Inflammatory macrophage (primary cell): ENCODE data around the gene SMPD3.

Experiments used
- DNase-seq, 2 donors: peaks; one replicate each; pipeline ENCODE4 v3.0.0-alpha.2; 2020 to 2022

SMPD3 gene

DNA sequence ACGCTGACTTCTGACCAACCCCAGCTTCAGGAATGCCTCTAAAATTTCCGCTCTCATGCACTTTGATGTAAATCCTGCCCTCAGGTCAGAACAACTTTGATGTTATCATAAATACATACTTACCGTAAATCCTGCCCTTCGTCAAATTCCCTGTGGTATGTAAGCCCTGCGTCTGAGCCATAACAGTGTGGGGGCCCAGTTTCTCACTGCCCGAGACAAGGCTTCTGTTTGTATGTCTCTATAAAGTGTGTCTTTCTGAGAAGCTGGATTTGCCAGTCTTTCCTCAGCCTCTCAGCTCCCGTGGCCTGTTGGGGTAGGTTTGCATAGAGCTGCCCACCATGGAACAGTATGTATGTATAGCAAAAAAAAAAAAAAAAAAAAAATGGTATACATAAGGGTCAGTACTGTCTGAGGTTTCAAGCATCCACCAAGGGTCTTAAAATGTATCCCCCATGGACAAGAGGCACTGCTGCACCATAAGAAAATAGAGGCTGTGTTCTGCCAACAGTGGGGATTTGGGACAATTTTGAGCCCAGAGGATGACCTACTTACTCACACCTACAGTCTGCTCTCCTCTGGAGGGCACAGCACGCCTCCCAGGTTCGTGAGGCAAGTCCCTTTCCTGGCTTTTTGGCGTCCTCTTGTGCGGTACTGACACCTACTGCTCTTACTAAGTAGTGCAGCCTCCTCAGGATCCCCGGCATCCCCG lies 120.0 kb downstream of the SMPD3 start:
- peak; percentile 83 to 87 for DNase-seq

DNA sequence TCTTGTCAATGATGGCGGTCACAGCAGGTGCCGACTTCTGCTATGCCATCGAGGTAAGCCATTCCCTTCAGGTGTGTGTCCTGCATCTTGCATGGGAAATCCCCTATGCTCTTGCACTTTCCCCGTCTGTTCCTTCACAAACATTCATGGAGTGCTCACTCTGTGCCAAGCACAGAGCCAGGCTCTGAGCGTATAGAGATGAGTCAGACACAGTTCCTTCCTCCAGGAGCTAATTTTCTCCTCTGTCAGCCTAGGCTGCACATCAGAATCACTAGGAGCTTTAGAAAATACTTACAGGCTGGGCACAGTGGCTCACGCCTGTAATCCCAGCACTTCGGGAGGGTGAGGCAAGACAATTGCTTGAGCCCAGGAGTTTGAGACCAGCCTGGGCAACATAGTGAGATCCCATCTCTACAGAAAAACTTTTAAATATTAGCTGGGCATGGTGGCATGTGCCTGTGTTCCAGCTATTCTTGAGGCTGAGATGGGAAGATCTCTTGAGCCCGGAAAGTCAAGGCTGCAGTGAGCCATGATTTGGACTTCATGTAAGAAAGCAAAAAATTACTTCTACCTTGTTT lies 123.4 kb downstream of the SMPD3 start:
- no peak for DNase-seq

GRCh38 chr16:68324336-68324735 lies 124.0 kb downstream of the SMPD3 start:
- DNase-seq, result no peak

DNA sequence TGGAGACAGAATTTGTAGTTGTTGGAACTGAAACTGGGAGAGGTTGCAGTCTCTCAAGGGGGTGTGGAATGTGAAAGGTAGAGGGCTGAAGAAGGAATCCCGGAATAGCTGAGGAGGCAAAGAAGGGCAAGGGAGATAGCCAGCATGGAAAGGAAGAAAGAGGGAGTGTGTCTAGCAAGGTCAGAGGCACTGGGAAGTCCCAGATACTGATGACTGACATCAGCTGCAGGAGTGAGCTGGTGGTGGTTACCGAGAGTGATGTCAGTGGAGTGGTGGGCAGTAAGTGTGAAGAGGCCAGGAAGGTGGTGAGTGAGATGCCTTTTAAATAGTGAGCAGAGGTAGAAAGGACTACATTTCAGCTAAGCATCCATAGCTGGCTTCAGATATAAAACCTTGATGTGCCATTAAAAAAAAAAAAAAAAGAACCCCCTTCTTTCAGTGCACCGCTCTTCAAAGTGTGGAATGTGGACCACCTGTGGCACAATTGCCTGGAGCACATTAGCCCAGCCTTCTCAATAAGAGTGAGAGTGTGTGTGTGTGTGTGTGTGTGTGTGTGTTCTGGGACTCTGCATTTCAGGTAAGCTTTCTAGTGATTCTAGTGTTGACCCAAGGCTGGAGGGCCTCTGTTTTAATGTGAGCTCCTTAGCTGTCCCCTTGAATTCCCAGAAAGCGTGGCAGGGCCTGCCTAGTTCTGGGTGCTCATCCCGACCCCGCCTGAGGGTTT lies 129.0 kb downstream of the SMPD3 start:
- no peak for DNase-seq

DNA sequence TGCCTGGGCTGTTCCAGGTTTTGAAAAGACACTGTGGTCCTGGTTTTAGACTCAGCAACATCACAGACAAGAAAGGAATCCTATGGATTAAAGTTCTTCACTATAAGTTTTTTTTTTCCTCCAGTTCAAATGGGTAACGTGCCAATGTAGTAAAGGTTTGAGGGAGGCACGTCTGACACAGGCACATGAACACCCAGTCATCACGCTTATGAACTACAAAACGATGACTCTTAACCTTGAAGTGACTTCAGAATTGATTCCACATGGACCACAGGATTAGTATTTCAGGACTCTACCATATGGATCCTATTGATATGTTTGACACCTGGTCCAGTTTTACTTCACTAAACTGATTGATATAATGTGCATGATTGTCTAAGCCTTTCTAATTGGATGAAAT lies 135.2 kb downstream of the SMPD3 start:
- no peak for DNase-seq

DNA sequence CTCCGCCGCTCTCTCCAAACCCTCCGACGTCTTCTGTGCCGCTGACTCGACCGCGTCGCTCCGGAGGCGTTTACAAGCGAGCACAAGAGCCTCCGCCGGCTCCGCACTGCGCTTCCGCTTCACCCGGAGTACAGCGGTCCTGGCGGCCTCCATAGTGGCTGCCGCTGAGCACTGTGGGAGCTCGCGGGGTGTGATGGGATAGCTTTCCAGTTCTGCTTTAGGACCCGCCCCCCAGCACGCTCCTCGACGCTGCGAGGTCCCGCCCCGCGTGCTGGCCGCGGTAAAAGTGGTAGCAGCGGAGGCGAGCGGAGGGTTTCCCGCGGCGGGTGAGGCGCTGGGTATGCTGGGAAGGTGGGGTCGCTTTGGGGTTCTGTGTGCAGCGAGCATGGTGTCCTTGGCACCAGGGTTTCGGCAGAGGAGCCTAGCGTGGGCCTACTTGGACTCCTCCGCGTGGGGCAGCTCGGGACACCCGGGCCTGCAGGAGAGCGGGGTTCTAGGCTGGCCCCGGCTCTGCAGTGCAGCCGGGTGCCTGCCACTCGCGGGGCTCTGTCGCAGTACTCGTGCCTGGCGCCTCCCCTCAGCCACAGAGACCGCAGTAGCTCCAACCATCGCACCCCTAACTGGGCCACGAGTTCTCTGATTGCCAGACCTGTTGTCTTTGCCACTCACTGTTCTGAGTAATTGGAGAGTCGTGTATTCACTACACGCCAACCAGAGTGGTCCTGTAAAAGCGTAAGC lies 137.4 kb downstream of the SMPD3 start, which contains the start of the genes PRMT7 and SLC7A6OS:
Gene PRMT7, plus strand, starts transcription at position 246 of the 738 bp plus-strand sequence. CDS start 4,961 bp downstream, outside the sequence.
Gene SLC7A6OS, minus strand, starts transcription at position 173 of the 738 bp plus-strand sequence. Its CDS starts 20 bp downstream, at position 153.
- DNase-seq, result peak; percentile 92 to 95

DNA sequence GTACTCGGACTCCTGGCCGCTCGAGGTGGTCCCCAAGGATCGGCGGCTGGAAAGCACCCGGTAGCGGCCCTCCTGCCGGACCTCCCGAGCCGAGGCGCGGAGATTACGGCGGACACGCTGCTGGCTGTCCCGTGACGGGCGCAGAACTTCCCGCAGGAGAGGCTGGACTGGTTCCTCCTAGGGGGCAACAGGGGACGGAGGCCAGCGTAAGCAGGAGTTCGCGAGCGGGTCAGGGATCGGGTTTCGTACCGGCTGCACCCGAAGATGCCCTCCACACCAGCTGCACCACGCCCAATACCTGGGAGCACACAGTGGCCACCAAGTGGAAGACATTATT lies 137.9 kb downstream of the SMPD3 start:
- DNase-seq, result peak in 1 of 2 donors; percentile 66

- peak in 1 of 2 donors; percentile 20 for DNase-seq
These were observed 138.5 kb downstream of the SMPD3 start for GRCh38 chr16:68309799-68310198.
